Measurements from ENCODE around the gene LHX2.

GRCh38 chr9:124077915-124078572, 66.5 kb downstream of the LHX2 start:
- TF ChIP-seq SUZ12 (IDR thresholded peaks at IDR 0.05; ENCODE audit: extremely low read depth, insufficient read depth, insufficient read length): no peak
- no peak for TF ChIP-seq YY1 (IDR thresholded peaks at IDR 0.05; ENCODE audit: insufficient read depth, insufficient read length)
